HG03378 (cell line): Measurements from ENCODE around the gene EXOC3L4.

Experiments
- ATAC-seq: cut with Tn5 transposase; IDR thresholded peaks from one replicate; pipeline ENCODE4 v1.9.1; 2021; ENCODE audit warnings: mild to moderate bottlenecking, moderate library complexity; ENCODE audit not compliant: unreplicated experiment

The EXOC3L4 gene

DNA sequence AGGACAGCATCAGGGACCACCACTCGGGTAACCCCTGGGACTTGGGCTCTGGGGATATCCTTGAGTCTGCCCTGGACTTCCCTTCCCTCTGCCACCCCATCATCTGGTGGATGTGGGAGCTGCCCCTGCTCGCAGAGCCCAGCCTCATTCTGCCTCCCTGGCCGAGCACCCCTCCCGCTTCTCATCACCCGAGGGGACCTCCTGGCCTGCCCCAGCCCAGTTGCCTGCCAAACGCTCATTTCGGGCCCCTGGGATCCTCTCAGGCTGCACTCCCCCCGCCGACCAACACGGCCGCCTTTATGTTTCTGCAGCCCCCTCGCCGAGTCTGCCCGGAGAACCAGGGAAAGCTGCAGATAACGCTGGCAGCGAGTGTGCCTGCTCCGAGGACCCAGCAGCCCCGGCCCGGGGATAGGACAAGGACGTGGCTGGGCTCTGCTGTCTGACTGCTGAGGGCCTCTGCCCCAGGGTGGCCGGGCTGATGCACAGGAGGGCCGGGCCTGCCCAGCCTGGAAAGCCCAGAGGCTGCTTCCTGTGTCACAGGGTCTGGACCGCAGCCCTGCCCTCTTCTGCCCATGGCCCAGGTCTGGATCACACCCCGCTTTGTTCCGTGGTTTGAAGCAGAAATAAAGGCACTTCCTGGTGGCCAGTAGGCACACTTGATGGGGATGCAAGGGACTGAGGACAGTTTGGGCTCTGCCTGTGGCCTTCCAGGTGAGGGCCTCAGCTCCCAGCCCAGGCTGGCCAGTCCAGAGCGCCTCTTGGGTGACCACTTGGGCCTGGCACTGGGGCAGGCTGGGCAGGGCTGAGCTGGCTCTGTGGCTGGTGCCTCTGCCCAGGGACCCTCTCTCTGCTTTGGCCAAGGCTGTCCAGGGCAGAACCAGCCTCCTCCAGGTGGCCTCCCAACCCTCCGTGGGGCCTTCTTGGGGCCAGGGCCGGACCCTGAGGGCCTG is 4.9 kb upstream of the EXOC3L4 start:
- ATAC-seq, result no peak

GRCh38 chr14:103090481-103091020 is 4.0 kb upstream of the EXOC3L4 start:
- no peak for ATAC-seq

GRCh38 chr14:103091041-103091882 is 3.3 kb upstream of the EXOC3L4 start:
- no peak for ATAC-seq

DNA sequence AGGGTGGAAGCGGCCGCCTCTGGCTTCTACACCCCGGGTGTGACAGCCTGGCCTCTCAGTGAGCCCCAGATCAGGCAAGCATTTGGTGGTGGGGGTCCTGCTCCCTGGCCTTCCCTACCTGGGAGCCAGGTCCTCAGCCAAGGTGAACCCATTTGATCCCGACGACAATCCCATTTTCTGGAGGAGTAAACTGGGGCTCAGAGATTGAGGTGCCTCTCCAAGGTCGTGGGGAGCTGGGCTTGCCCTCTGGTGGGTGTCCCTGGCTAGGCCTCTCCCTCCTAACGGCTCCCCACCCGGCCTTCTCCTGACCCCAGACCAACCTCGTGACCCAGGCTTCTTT is 2.7 kb upstream of the EXOC3L4 start:
- no peak for ATAC-seq

- no peak for ATAC-seq
Observed at GRCh38 chr14:103093856-103094405, 594 bp upstream of the EXOC3L4 start.

GRCh38 chr14:103095210-103095778 is 769 bp downstream of the EXOC3L4 start:
- ATAC-seq, result no peak

GRCh38 chr14:103096387-103096786 is 1.9 kb downstream of the EXOC3L4 start:
- ATAC-seq, result no peak

DNA sequence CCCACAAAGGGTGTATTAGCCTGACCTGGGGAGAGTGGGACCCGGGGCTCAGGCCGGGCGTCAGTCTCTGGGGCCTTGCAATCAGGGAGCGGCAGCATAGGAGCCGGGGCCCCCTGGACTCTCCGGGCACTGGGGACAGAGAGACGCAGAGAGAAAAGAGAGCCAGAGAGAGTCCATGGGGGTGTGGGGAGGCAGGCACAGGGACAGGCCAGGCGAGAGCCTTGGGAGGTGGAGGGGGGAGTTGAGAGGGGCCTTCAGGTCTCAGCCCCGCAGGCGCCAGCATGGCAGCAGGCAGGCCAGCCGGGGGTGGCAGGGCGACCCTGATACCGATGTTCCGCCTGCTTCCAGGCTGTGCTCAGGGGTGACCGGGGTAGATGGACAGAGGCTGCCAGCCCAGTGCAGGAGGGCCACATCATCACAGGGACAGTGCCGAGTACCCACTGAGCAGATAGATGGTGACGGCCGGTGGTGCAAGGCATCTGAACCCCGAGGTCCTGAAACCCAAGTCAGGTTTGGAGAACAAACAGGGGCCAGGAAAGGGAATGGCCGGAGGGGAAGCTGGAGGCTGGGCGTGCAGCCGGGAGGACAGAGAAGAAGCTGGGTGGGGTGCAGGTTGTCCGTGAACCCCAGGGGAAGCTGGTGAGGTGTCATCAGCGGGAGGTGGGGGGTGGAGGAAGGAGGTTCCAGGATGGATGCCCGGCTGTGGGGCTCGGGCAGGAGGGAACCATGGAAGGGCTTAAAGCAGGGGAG is 2.9 kb downstream of the EXOC3L4 start:
- ATAC-seq, result no peak

DNA sequence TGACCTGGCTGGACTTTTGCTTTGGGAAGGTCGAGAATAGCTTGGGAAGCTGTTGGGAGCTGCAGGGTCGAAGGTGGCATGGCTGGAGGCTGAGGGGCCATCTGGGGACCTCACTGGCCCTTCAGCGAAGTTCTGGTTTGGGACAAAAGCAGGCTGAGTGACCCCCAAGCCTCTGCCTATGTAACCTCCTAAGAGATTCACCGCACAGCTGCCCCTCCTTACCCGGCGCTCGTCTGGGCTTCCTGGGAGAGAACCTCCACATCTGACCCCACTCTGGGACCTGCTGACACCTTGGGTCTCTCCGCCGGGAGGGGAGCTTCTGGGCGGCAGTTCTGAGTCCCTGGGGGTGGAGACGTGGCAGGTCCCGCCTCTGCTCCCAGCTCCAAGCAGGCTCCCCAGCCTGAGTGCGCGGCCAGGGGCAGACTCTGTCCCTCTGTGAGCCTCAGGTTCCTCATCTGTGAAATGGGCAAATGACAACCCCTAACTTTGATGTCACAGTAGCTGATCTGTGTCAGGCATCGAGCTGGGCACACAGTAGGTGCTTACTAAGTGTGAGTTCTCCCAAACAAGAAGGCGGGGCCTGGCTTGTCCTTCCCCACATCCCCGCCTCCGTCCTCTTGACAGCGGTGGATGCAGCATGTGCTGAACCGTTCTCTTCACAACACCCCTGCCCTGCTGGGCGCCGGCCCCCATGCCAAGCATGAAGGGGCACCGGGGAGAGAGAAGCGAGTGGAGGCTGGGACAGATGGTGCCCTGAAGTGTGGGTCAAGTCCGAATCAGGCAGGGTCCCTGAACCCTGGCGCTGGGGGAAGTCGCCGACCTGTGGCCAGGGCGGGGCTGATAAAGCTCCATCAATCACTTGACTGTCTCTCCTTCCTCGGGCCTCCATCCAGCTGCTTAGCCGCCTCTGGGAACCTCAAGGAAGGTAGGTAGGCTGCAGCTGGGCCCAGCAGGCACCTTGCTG is 3.8 kb downstream of the EXOC3L4 start:
- ATAC-seq, result no peak

DNA sequence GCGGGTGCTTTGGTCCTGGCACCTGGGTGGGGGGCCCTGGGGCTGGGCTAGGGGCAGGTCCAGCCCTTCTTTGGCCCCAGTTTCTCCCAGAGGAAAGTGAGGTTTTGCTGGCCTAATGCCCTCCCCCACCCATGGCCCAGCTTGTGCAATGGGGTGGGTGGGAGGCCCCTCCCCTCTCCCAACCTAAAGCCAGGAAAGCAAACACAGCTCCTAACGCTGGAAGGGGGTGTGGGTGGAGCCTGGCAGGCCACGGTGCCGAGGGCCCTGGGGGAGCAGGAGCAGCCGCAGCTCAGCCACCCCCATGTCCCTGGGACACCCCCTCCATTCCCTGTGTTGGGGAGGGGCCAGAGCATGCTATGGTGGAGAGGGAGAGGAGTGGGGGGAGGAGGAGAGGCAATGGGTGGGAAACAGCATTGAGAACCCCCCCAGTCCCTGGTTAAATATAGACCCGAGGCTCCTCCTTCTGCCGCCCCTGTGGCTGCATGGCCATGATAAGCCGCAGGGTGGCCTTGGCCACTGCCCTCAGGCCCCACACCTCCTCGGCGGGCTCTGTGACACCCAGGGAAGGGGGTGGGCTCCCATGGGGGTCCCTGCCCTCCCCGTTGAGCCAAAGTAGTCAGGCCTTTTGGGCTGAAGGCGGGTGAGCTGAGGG is 4.7 kb downstream of the EXOC3L4 start:
- ATAC-seq, result no peak

DNA sequence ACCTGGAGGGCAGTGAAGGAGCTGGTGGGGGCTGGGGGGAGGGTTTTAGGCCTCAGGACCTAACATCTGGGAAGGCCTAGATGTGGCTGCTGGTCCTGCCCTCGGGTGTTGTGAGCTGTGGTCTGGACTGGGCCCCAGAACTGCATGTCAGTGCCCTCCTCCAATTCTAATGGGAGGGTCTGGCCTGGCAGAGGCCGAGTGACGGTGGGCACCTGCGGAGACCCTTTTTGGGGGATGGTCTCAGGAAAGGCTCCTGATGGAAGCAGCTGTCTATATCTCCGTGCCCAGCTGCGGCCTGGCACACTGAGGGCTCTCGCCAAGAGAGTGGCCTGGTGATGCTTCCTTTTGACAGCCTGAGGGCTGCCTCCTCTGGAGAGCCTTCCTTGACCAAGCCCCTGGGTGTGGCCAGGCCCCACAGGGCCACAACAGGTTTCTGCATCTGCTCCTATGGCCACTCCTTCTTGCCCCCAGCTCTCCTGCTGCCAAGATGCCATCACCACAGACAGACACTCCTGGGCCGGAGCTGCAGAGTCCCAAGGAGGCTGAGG is 5.3 kb downstream of the EXOC3L4 start:
- no peak for ATAC-seq

- ATAC-seq, result no peak
Observed at GRCh38 chr14:103100281-103101121, 6.0 kb downstream of the EXOC3L4 start.

- no peak for ATAC-seq
Observed at GRCh38 chr14:103101257-103101962, 6.9 kb downstream of the EXOC3L4 start.

DNA sequence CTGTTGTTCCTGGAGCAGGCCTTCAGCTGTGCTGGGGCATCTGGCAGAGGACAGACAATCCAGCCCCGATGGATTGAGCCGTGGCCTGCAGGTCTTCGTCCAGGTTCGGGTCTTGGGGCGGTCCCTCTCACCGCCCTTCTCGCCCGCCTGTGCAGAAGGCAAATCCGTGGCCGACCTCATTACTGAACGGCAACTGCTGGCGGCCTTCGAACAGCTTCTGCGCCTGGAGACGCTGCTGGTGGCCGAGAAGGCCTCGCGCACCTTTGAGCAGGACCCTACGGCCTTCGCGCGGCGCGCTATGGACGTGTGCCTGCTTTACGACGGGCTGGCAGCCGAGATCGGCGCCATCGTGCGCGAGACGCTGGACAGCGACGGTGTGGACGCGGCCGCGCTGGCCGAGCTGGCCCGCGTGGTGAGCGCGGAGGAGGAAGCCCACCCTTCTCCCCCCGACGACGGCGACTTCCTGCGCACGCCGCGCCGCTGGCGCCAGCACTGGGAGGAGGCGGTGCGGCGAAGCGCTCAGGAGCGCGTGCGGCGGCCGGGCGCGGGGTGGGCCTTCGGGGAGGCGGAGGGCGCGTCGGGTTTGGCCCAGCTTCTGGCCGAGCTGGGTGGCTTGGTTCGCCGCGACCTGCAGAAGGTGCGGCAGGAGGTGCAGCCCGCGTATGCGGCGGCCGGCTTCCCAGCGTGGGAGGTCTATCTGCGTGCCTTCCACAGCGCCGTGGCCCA is 7.6 kb downstream of the EXOC3L4 start:
- ATAC-seq, result no peak

GRCh38 chr14:103102689-103103260 is 8.2 kb downstream of the EXOC3L4 start:
- ATAC-seq, result no peak
